GM19452 (cell line): Measurements from ENCODE around the gene CRIM1.
A peak's percentile ranks its signal among the peaks of the same experiment; 100 is the strongest.

Experiments used
- ATAC-seq: cut with Tn5 transposase; IDR thresholded peaks from one replicate; pipeline ENCODE4 v1.9.1; 2021; ENCODE audit not compliant: unreplicated experiment

The CRIM1 gene

GRCh38 chr2:36423172-36423571 lies 67.6 kb downstream of the CRIM1 start:
- ATAC-seq = no peak

GRCh38 chr2:36423619-36424120 lies 68.1 kb downstream of the CRIM1 start:
- ATAC-seq = no peak

GRCh38 chr2:36425608-36426355 lies 70.2 kb downstream of the CRIM1 start:
- no peak for ATAC-seq

- no peak for ATAC-seq
These were observed 72.2 kb downstream of the CRIM1 start for GRCh38 chr2:36427790-36428243.

GRCh38 chr2:36430549-36430948 lies 75.0 kb downstream of the CRIM1 start:
- no peak for ATAC-seq

- ATAC-seq = no peak
These were observed 76.9 kb downstream of the CRIM1 start for GRCh38 chr2:36432479-36432878.

GRCh38 chr2:36433311-36434217 lies 78.0 kb downstream of the CRIM1 start:
- no peak for ATAC-seq

GRCh38 chr2:36438449-36438977 lies 82.9 kb downstream of the CRIM1 start:
- no peak for ATAC-seq

- no peak for ATAC-seq
These were observed 83.5 kb downstream of the CRIM1 start for GRCh38 chr2:36439084-36439483.

GRCh38 chr2:36441065-36441625 lies 85.6 kb downstream of the CRIM1 start:
- no peak for ATAC-seq

- peak; percentile 52 for ATAC-seq
These were observed 86.2 kb downstream of the CRIM1 start for GRCh38 chr2:36441816-36442215.

GRCh38 chr2:36444216-36444936 lies 88.8 kb downstream of the CRIM1 start:
- ATAC-seq = no peak

- ATAC-seq = no peak
These were observed 89.7 kb downstream of the CRIM1 start for GRCh38 chr2:36445185-36445866.

- no peak for ATAC-seq
These were observed 90.7 kb downstream of the CRIM1 start for GRCh38 chr2:36446294-36446693.

GRCh38 chr2:36449213-36449612 lies 93.6 kb downstream of the CRIM1 start:
- no peak for ATAC-seq

GRCh38 chr2:36449943-36450392 lies 94.4 kb downstream of the CRIM1 start:
- no peak for ATAC-seq

- ATAC-seq = no peak
These were observed 95.1 kb downstream of the CRIM1 start for GRCh38 chr2:36450466-36451196.

GRCh38 chr2:36451512-36451911 lies 95.9 kb downstream of the CRIM1 start:
- no peak for ATAC-seq

GRCh38 chr2:36452260-36452659 lies 96.7 kb downstream of the CRIM1 start:
- no peak for ATAC-seq
